A172 (cell line): ENCODE measurements around the gene RBMS3. TPM values are rescaled to one million over a fixed set of nuclear protein-coding genes. Genes with fewer than 3 reads are reported as not detected.
A peak's percentile ranks its signal among the peaks of the same experiment; 100 is the strongest.

ENCODE experiments used
- DNase-seq: peaks from one replicate; pipeline ENCODE4 v3.0.0-alpha.2; 2015; ENCODE audit warnings: low spot score
- total RNA-seq: library from RNA; depleted of rRNA; stranded (reverse); fragments of >200 nt; shearing (Covaris generic); gene quantifications from 2 replicates; pipeline ENCODE4 v1.2.3, GENCODE V29; 2014

RBMS3 gene
- total RNA-seq, 1 experiment from 2014 or later = 14.9 TPM

GRCh38 chr3:29525254-29525881 lies 244.5 kb downstream of the RBMS3 start:
- DNase-seq = no peak

- DNase-seq = no peak
These were observed 246.4 kb downstream of the RBMS3 start for GRCh38 chr3:29527246-29527645.

- no peak for DNase-seq
These were observed 250.8 kb downstream of the RBMS3 start for GRCh38 chr3:29531644-29532043.

GRCh38 chr3:29532473-29532872 lies 251.6 kb downstream of the RBMS3 start:
- DNase-seq = no peak

- DNase-seq = no peak
These were observed 253.1 kb downstream of the RBMS3 start for GRCh38 chr3:29534006-29534405.

- no peak for DNase-seq
These were observed 255.3 kb downstream of the RBMS3 start for GRCh38 chr3:29536016-29536758.

- DNase-seq = no peak
These were observed 257.2 kb downstream of the RBMS3 start for GRCh38 chr3:29537889-29538609.

- DNase-seq = no peak
These were observed 257.7 kb downstream of the RBMS3 start for GRCh38 chr3:29538610-29538958.

- no peak for DNase-seq
These were observed 259.7 kb downstream of the RBMS3 start for GRCh38 chr3:29540544-29540943.

- DNase-seq = no peak
These were observed 264.0 kb downstream of the RBMS3 start for GRCh38 chr3:29544701-29545363.

GRCh38 chr3:29545615-29546014 lies 264.7 kb downstream of the RBMS3 start:
- DNase-seq = no peak

- DNase-seq = no peak
These were observed 271.2 kb downstream of the RBMS3 start for GRCh38 chr3:29552051-29552450.

- peak; percentile 22 for DNase-seq
These were observed 273.7 kb downstream of the RBMS3 start for GRCh38 chr3:29554566-29554965.

GRCh38 chr3:29555590-29555989 lies 274.7 kb downstream of the RBMS3 start:
- no peak for DNase-seq

- DNase-seq = no peak
These were observed 276.3 kb downstream of the RBMS3 start for GRCh38 chr3:29557186-29557585.

GRCh38 chr3:29557825-29558224 lies 277.0 kb downstream of the RBMS3 start:
- no peak for DNase-seq

GRCh38 chr3:29559741-29560465 lies 279.0 kb downstream of the RBMS3 start:
- no peak for DNase-seq

- DNase-seq = no peak
These were observed 280.8 kb downstream of the RBMS3 start for GRCh38 chr3:29561651-29562149.

- DNase-seq = no peak
These were observed 284.4 kb downstream of the RBMS3 start for GRCh38 chr3:29565236-29565635.

GRCh38 chr3:29567501-29567900 lies 286.6 kb downstream of the RBMS3 start:
- no peak for DNase-seq

GRCh38 chr3:29568355-29568754 lies 287.5 kb downstream of the RBMS3 start:
- no peak for DNase-seq

GRCh38 chr3:29576181-29576580 lies 295.3 kb downstream of the RBMS3 start:
- no peak for DNase-seq
